Neuronal stem cell (in vitro differentiated cells): Measurements from ENCODE around the gene YY1.
"Not testable (repeated sequence)": the region's sequence is repeated elsewhere in the genome, so short reads cannot be mapped to it uniquely, and the experiment has no call there.

Experiments
- DNase-seq: peaks from one replicate; pipeline ENCODE4 v3.0.0-alpha.2; 2013; ENCODE audit warnings: low spot score
- H2AFZ ChIP-seq: one replicate; pipeline ENCODE4 v1.6.1; 2013; ENCODE audit warnings: mild to moderate bottlenecking, low read length, inconsistent platforms
- H2AK5ac ChIP-seq: 2 replicates; pipeline ENCODE4 v1.6.1; 2013; ENCODE audit warnings: low read depth, mild to moderate bottlenecking, inconsistent platforms, low read length, moderate library complexity, mixed read lengths
- H2BK120ac ChIP-seq: 2 replicates; pipeline ENCODE4 v1.6.1; 2013; ENCODE audit warnings: low read depth, mild to moderate bottlenecking, inconsistent platforms, low read length, moderate library complexity, mixed read lengths
- H2BK12ac ChIP-seq: one replicate; pipeline ENCODE4 v1.6.1; 2013; ENCODE audit warnings: low read length, inconsistent platforms
- H2BK15ac ChIP-seq: 2 replicates; pipeline ENCODE4 v1.6.1; 2013; ENCODE audit warnings: mild to moderate bottlenecking, low read length, inconsistent platforms, mixed read lengths
- H2BK5ac ChIP-seq: one replicate; pipeline ENCODE4 v1.6.1; 2013; ENCODE audit warnings: inconsistent platforms, mild to moderate bottlenecking, low read length, moderate library complexity
- H3K14ac ChIP-seq: one replicate; pipeline ENCODE4 v1.6.1; 2013; ENCODE audit warnings: low read length, inconsistent platforms
- H3K18ac ChIP-seq: 2 replicates; pipeline ENCODE4 v1.6.1; 2013; ENCODE audit warnings: low read length, inconsistent platforms
- H3K23ac ChIP-seq: 2 replicates; pipeline ENCODE4 v1.6.1; 2013; ENCODE audit warnings: low read depth, mild to moderate bottlenecking, mixed read lengths, low read length, inconsistent platforms; ENCODE audit not compliant: poor library complexity
- H3K27ac ChIP-seq: replicated peaks from 3 replicates; pipeline ENCODE4 v1.5.1; 2013; ENCODE audit warnings: low read length, inconsistent platforms
- H3K27me3 ChIP-seq, 3 experiments: 2 replicates each; pipeline ENCODE4 v1.6.1; 2013; ENCODE audit warnings: low read length in 3 of 3, mild to moderate bottlenecking in 2 of 3, inconsistent platforms in 1 of 3, low read depth in 1 of 3, mixed read lengths in 1 of 3, moderate library complexity in 1 of 3; ENCODE audit not compliant: control insufficient read depth in 3 of 3, insufficient read depth in 3 of 3
- H3K36me3 ChIP-seq, 2 donors: replicated peaks in 1 of 2; 2 replicates each; pipeline ENCODE4 v1.6.1; 2013; ENCODE audit warnings: low read length in 2 of 2; ENCODE audit not compliant: control insufficient read depth in 2 of 2, insufficient read depth in 2 of 2
- H3K4ac ChIP-seq: 2 replicates; pipeline ENCODE4 v1.6.1; 2013; ENCODE audit warnings: inconsistent platforms, mild to moderate bottlenecking, low read length, moderate library complexity
- H3K4me1 ChIP-seq, 2 donors: 1 replicate in 1 of 2; 2 replicates in 1 of 2; pipeline ENCODE4 v1.6.1; 2013; ENCODE audit warnings: low read length in 2 of 2, low read depth in 1 of 2; ENCODE audit not compliant: control insufficient read depth in 2 of 2, insufficient read depth in 1 of 2
- H3K4me2 ChIP-seq: one replicate; pipeline ENCODE4 v1.6.1; 2013; ENCODE audit warnings: mild to moderate bottlenecking, low read length, inconsistent platforms; ENCODE audit not compliant: insufficient read depth, poor library complexity, severe bottlenecking
- H3K4me3 ChIP-seq, 2 donors: 2 replicates each; pipeline ENCODE4 v1.5.1; 2013; ENCODE audit warnings: low read length in 2 of 2, mild to moderate bottlenecking in 2 of 2, inconsistent platforms in 1 of 2, moderate library complexity in 1 of 2
- H3K79me1 ChIP-seq: one replicate; pipeline ENCODE4 v1.6.1; 2013; ENCODE audit warnings: low read depth, mild to moderate bottlenecking, inconsistent platforms, low read length, moderate library complexity
- H3K9ac ChIP-seq: one replicate; pipeline ENCODE4 v1.6.1; 2013; ENCODE audit warnings: mild to moderate bottlenecking, low read depth, low read length, inconsistent platforms; ENCODE audit not compliant: poor library complexity
- H3K9me3 ChIP-seq, 2 donors: replicated peaks in 1 of 2; 2 replicates each; pipeline versions ENCODE3 to v1.6.1; 2013; ENCODE audit warnings: low read length in 2 of 2, mild to moderate bottlenecking in 2 of 2, inconsistent platforms in 1 of 2, low read depth in 1 of 2, mixed read lengths in 1 of 2, moderate library complexity in 1 of 2; ENCODE audit not compliant: control insufficient read depth in 2 of 2, insufficient read depth in 1 of 2
- H4K8ac ChIP-seq: one replicate; pipeline ENCODE4 v1.6.1; 2013; ENCODE audit warnings: low read depth, mild to moderate bottlenecking, inconsistent platforms, low read length, moderate library complexity
- H4K91ac ChIP-seq: one replicate; pipeline ENCODE4 v1.6.1; 2013; ENCODE audit warnings: low read length, low read depth, mild to moderate bottlenecking, inconsistent platforms; ENCODE audit not compliant: poor library complexity
- WGBS, 2 donors: extraction: QIAGEN DNeasy Blood & Tissue Kit; methylation state at CpG; one replicate each; pipeline ENCODE4 v1.1.7; 2013; ENCODE audit warnings: missing lambda C conversion rate in 2 of 2, mixed read lengths in 1 of 2; ENCODE audit not compliant: insufficient read length in 2 of 2, insufficient replicate concordance in 1 of 2; ENCODE audit errors: extremely low coverage in 2 of 2; 5-methylcytosine and 5-hydroxymethylcytosine counted together

Gene YY1

GRCh38 chr14:100282083-100282350, 43.1 kb downstream of the YY1 start:
- Histone ChIP-seq H3K4me1 (peaks cover 0 to 6% of the 10 kb centered on the region in 2 donors), H3K4ac (no peak overlapping the region), H2BK120ac (no peak overlapping the region)

GRCh38 chr14:100282766-100283419, 43.9 kb downstream of the YY1 start:
- Histone ChIP-seq H4K8ac (no peak overlapping the region), H3K4me3 (no peak overlapping the region), H3K36me3 (peaks cover 12 to 50% of the 10 kb centered on the region in 2 donors), H2BK120ac (no peak overlapping the region), H3K23ac (peak overlapping the region; percentile 10), H3K14ac (no peak overlapping the region), H3K9me3 (no peaks in the 10 kb centered on the region), H3K27ac (no peak overlapping the region), H3K4ac (no peak overlapping the region), H3K4me2 (no peak overlapping the region), H2BK12ac (no peak overlapping the region), H2AK5ac (no peak overlapping the region), H2AFZ (no peak overlapping the region), H2BK15ac (no peak overlapping the region), H4K91ac (no peak overlapping the region), H3K27me3 (no peaks in the 10 kb centered on the region), H3K18ac (no peak overlapping the region), H3K9ac (no peak overlapping the region), H3K4me1 (peaks cover 0 to 6% of the 10 kb centered on the region in 2 donors), H2BK5ac (no peak overlapping the region), H3K79me1 (peaks cover 7% of the 10 kb centered on the region)
- DNase-seq = no peak
- no CpG with 5 or more reads among the region's 9 CpGs for WGBS, 2 donors

More at GRCh38 chr14:100282083-100282350, 43.1 kb downstream of the YY1 start:
- no peak overlapping the region for H2BK15ac ChIP-seq
- no peak overlapping the region for H3K4me2 ChIP-seq
- H2AFZ ChIP-seq = no peak overlapping the region
- H3K27me3 ChIP-seq = no peaks in the 10 kb centered on the region
- DNase-seq = no peak
- no peak overlapping the region for H2BK5ac ChIP-seq
- no peak overlapping the region for H3K14ac ChIP-seq
- H3K79me1 ChIP-seq = peaks cover 7% of the 10 kb centered on the region
- no CpG with 5 or more reads among the region's 7 CpGs for WGBS, 2 donors
- no peak overlapping the region for H3K18ac ChIP-seq
- no peak overlapping the region for H4K91ac ChIP-seq
- no peak overlapping the region for H3K23ac ChIP-seq
- H2AK5ac ChIP-seq = no peak overlapping the region
- H2BK12ac ChIP-seq = no peak overlapping the region
- no peak overlapping the region for H3K9ac ChIP-seq
- H4K8ac ChIP-seq = no peak overlapping the region
- no peak overlapping the region for H3K4me3 ChIP-seq
- no peaks in the 10 kb centered on the region for H3K9me3 ChIP-seq
- peaks cover 14 to 58% of the 10 kb centered on the region in 2 donors for H3K36me3 ChIP-seq
- no peak overlapping the region for H3K27ac ChIP-seq

- H3K4me2 ChIP-seq, H4K8ac ChIP-seq, H3K14ac ChIP-seq, H2AK5ac ChIP-seq, DNase-seq, H3K79me1 ChIP-seq, H2AFZ ChIP-seq, H3K27me3 ChIP-seq, H3K18ac ChIP-seq, H3K4ac ChIP-seq, H3K4me1 ChIP-seq, H3K23ac ChIP-seq, H3K9ac ChIP-seq, H3K9me3 ChIP-seq, H2BK15ac ChIP-seq, H2BK120ac ChIP-seq, H4K91ac ChIP-seq, H3K4me3 ChIP-seq, H3K27ac ChIP-seq, H2BK5ac ChIP-seq, H2BK12ac ChIP-seq: not testable (repeated sequence)
- WGBS, 2 donors = no CpG with 5 or more reads among the region's 9 CpGs
- peaks cover 12 to 44% of the 10 kb centered on the region in 2 donors for H3K36me3 ChIP-seq
These were observed 44.5 kb downstream of the YY1 start for GRCh38 chr14:100283436-100283835.

- Histone ChIP-seq H3K18ac (no peak overlapping the region), H4K91ac (no peak overlapping the region), H3K79me1 (peaks cover 7% of the 10 kb centered on the region), H3K9me3 (no peaks in the 10 kb centered on the region), H2AK5ac (peak overlapping the region; percentile 30), H3K4me1 (peaks cover 0 to 6% of the 10 kb centered on the region in 2 donors), H3K27ac (no peak overlapping the region), H3K4me2 (no peak overlapping the region), H2AFZ (no peak overlapping the region), H3K4ac (no peak overlapping the region), H2BK120ac (no peak overlapping the region), H3K9ac (no peak overlapping the region), H2BK5ac (no peak overlapping the region), H3K4me3 (no peak overlapping the region), H3K14ac (no peak overlapping the region), H3K23ac (no peak overlapping the region), H2BK15ac (no peak overlapping the region), H3K27me3 (no peaks in the 10 kb centered on the region), H3K36me3 (peaks cover 12 to 45% of the 10 kb centered on the region in 2 donors), H2BK12ac (no peak overlapping the region), H4K8ac (no peak overlapping the region)
- no peak for DNase-seq
- WGBS, 2 donors = no CpG with 5 or more reads among the region's 26 CpGs
These were observed 45.3 kb downstream of the YY1 start for GRCh38 chr14:100283984-100284881.
